Thoracic aorta (tissue), 2 donors: ENCODE measurements around the gene ACAP1. TPM values are rescaled to one million over a fixed set of nuclear protein-coding genes. Genes with fewer than 3 reads are reported as not detected.

Source experiments
- ATAC-seq: fragments of 150-250 bp; one replicate; pipeline ENCODE4 v1.8.0; 2017; ENCODE audit warnings: low read depth; ENCODE audit not compliant: insufficient number of reproducible peaks, low FRiP score
- DNase-seq: peaks from one replicate; pipeline ENCODE4 v3.0.0-alpha.2; 2020; ENCODE audit warnings: low spot score
- H3K27ac ChIP-seq, 2 donors: fragments of 200-600 bp; sonication (generic); 1 replicate in 1 of 2; 2 replicates in 1 of 2; pipeline ENCODE4 v1.5.1; 2016; ENCODE audit warnings: mild to moderate bottlenecking in 2 of 2, moderate library complexity in 2 of 2
- H3K27me3 ChIP-seq: fragments of 200-600 bp; sonication (generic); replicated peaks from 2 replicates; pipeline ENCODE4 v1.6.0; 2016; ENCODE audit warnings: mild to moderate bottlenecking; ENCODE audit not compliant: insufficient read depth
- H3K36me3 ChIP-seq: fragments of 200-600 bp; sonication (generic); one replicate; pipeline ENCODE4 v1.5.1; 2016
- H3K4me1 ChIP-seq, 2 donors: fragments of 200-600 bp; sonication (generic); 1 replicate in 1 of 2; 2 replicates in 1 of 2; pipeline versions ENCODE4 v1.5.1 to v1.6.0; 2016; ENCODE audit warnings: low read depth in 2 of 2, mild to moderate bottlenecking in 1 of 2; ENCODE audit not compliant: control insufficient read depth in 1 of 2
- H3K4me3 ChIP-seq: fragments of 200-600 bp; sonication (generic); 2 replicates; pipeline ENCODE4 v1.5.1; 2016; ENCODE audit warnings: mild to moderate bottlenecking
- H3K9me3 ChIP-seq: fragments of 200-600 bp; sonication (generic); 2 replicates; pipeline ENCODE4 v1.5.1; 2016
- CTCF ChIP-seq: fragments of 200-600 bp; sonication (generic); IDR thresholded peaks from one replicate; pipeline ENCODE4 v1.5.1; 2019; ENCODE audit warnings: antibody characterized with exemption
- total RNA-seq, 2 donors: library from RNA; depleted of rRNA; stranded (reverse); fragments of >200 nt; gene quantifications; one replicate each; pipeline versions ENCODE4 v1.1.0 to v1.2.3, GENCODE V29; 2016

Gene ACAP1
- total RNA-seq, 2 donors from 2014 or later, result 6.8 to 9.9 TPM

DNA sequence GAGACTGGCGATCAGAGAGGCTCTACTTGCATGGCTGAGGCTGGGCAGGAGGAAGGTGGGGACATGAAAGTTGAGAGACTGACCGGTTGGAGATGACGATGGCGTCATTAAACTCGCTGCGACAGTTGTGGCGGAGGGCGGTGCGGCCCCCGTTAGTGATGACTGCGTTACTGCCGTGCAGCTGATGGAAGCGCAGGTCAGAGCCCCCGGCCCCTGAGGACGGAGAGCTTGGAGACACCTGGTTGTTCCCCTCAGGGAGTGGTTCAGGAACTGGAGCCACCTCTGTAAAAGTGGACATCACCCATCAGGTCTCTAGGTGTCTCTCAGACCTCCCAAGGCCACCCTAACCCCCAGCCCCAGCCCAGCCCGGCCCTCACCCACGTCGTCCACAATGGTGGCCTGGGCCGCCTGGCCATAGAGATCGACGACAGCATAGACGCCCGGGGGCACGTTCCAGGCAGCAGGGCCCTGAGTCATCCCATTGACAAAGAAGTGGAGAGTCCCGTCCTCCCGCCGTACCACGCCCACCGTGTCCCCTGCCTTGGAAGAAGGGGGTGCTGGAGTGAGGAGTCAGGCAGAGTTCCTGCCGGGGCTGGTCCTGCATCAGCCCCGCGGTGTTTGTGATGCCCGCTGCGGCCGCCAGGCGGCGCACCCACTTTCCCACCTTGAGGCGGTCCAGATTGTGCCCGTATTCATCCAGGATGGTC lies 12.4 kb upstream of the ACAP1 start:
- peak; percentile 81 for TF ChIP-seq CTCF
- Histone ChIP-seq H3K9me3 (no peaks in the 10 kb centered on the region), H3K27ac (no peak overlapping the region), H3K27me3 (no peaks in the 10 kb centered on the region), H3K4me1 (peaks cover 0 to 12% of the 10 kb centered on the region in 2 donors), H3K36me3 (peaks cover 53% of the 10 kb centered on the region), H3K4me3 (no peak overlapping the region)
- DNase-seq (no peak), ATAC-seq (no peak)

DNA sequence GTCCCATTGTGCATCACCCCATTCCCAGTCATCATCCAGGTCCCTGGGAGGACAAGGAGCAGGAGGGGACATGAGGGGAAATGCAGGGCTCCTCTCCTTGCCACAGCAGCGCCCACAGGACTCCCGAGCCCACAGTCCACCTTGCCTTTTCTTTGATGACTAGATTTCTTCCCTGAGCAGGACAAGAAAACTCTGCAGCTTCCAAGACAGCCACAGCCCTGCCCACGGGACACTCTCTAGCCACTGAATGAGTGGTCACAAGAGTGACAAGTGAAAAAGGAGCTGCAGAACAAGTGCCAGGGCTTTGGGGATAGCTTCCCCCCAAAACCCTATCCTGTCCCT lies 11.9 kb upstream of the ACAP1 start:
- Histone ChIP-seq H3K27me3 (no peaks in the 10 kb centered on the region), H3K9me3 (no peaks in the 10 kb centered on the region), H3K4me3 (no peak overlapping the region), H3K27ac (no peak overlapping the region), H3K4me1 (peaks cover 0 to 12% of the 10 kb centered on the region in 2 donors), H3K36me3 (peaks cover 51% of the 10 kb centered on the region)
- ATAC-seq (no peak), DNase-seq (no peak)
- TF ChIP-seq CTCF, result no peak

DNA sequence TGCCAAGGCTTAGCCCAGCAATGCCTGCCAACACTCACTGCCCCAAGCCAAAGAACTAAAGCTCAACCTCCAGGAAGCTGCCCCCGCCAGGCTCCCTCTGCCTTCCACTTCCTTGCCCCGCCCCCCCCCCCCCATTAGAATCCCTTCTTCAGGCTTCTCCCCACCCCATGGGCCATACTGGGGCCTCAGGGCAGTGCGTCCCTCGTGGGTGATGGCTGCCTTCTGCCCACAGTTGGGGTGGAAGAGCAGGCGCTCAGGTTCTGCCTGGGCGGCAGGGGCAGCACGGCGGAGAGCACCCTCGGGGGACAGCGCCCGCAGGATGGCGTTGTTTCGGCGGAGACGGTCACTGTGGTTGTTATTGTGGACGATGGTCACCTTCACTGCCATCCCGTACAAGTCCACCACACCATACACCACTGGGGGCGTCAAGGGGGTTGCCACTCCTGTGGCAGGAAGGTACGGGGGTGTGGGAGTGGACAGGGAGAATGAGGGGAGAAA lies 11.2 kb upstream of the ACAP1 start:
- ATAC-seq, result no peak
- H3K36me3 ChIP-seq, result peaks cover 49% of the 10 kb centered on the region

GRCh38 chr17:7326186-7326585 lies 10.1 kb upstream of the ACAP1 start:
- DNase-seq, result no peak
- ATAC-seq, result no peak
- no peak overlapping the region for H3K4me3 ChIP-seq
- no peak overlapping the region for H3K27ac ChIP-seq
- H3K27me3 ChIP-seq, result no peaks in the 10 kb centered on the region
- H3K4me1 ChIP-seq, result peaks cover 3 to 17% of the 10 kb centered on the region in 2 donors
- no peaks in the 10 kb centered on the region for H3K9me3 ChIP-seq
- TF ChIP-seq CTCF, result no peak
- peaks cover 38% of the 10 kb centered on the region for H3K36me3 ChIP-seq

More for the DNA sequence above, 11.2 kb upstream of the ACAP1 start:
- Histone ChIP-seq H3K27me3 (no peaks in the 10 kb centered on the region), H3K27ac (no peak overlapping the region), H3K4me3 (no peak overlapping the region), H3K9me3 (no peaks in the 10 kb centered on the region), H3K4me1 (peaks cover 0 to 12% of the 10 kb centered on the region in 2 donors)
- no peak for DNase-seq
- no peak for TF ChIP-seq CTCF

- TF ChIP-seq CTCF, result no peak
Measured at GRCh38 chr17:7327056-7327455, 9.3 kb upstream of the ACAP1 start.

More at GRCh38 chr17:7327056-7327455, 9.3 kb upstream of the ACAP1 start:
- ATAC-seq (no peak), DNase-seq (no peak)
- Histone ChIP-seq H3K36me3 (peaks cover 29% of the 10 kb centered on the region), H3K9me3 (no peaks in the 10 kb centered on the region), H3K4me3 (no peak overlapping the region), H3K27me3 (no peaks in the 10 kb centered on the region), H3K27ac (no peak overlapping the region), H3K4me1 (peaks cover 3 to 17% of the 10 kb centered on the region in 2 donors)
